ENCODE results near the gene ABCD1.

ABCD1 gene

GRCh38 chrX:153714256-153714655 is 10.4 kb upstream of the ABCD1 start:
- no peak for DNase-seq (ENCODE audit: insufficient read length, low spot score)
- TF ChIP-seq TAF1 (IDR thresholded peaks at IDR 0.05; ENCODE audit: low read depth, low read length) (no peak), PAX5 (IDR thresholded peaks at IDR 0.05; ENCODE audit: insufficient read depth, low read length, severe bottlenecking) (no peak), POLR2AphosphoS5 (IDR thresholded peaks at IDR 0.05; ENCODE audit: low read depth, low read length) (no peak), POLR2A (IDR thresholded peaks at IDR 0.05; ENCODE audit: low read depth, low read length) (no peak), SPI1 (IDR thresholded peaks at IDR 0.05; ENCODE audit: low read depth, low read length) (no peak), POU2F2 (IDR thresholded peaks at IDR 0.05; ENCODE audit: low read depth, low read length) (no peak)
- no peak for FAIRE-seq

GRCh38 chrX:153717445-153717844 is 7.2 kb upstream of the ABCD1 start:
- TF ChIP-seq POLR2AphosphoS5 (IDR thresholded peaks at IDR 0.05; ENCODE audit: low read depth, low read length), result no peak
- DNase-seq (ENCODE audit: insufficient read length, low spot score), result no peak
- FAIRE-seq, result no peak

- TF ChIP-seq TAF1 (IDR thresholded peaks at IDR 0.05; ENCODE audit: low read depth, low read length), result no peak
- TF ChIP-seq POLR2A (IDR thresholded peaks at IDR 0.05; ENCODE audit: low read depth, low read length), result no peak
- TF ChIP-seq PAX5 (IDR thresholded peaks at IDR 0.05; ENCODE audit: insufficient read depth, low read length, severe bottlenecking), result no peak
- TF ChIP-seq SPI1 (IDR thresholded peaks at IDR 0.05; ENCODE audit: low read depth, low read length), result no peak
- no peak for TF ChIP-seq POLR2AphosphoS5 (IDR thresholded peaks at IDR 0.05; ENCODE audit: low read depth, low read length)
- TF ChIP-seq POU2F2 (IDR thresholded peaks at IDR 0.05; ENCODE audit: low read depth, low read length), result no peak
- FAIRE-seq, result no peak
- no peak for DNase-seq (ENCODE audit: insufficient read length, low spot score)
Measured at GRCh38 chrX:153719238-153719637, 5.4 kb upstream of the ABCD1 start.

GRCh38 chrX:153719701-153720100 is 5.0 kb upstream of the ABCD1 start:
- TF ChIP-seq PAX5 (IDR thresholded peaks at IDR 0.05; ENCODE audit: insufficient read depth, low read length, severe bottlenecking) (no peak), POU2F2 (IDR thresholded peaks at IDR 0.05; ENCODE audit: low read depth, low read length) (no peak), SPI1 (IDR thresholded peaks at IDR 0.05; ENCODE audit: low read depth, low read length) (no peak), TAF1 (IDR thresholded peaks at IDR 0.05; ENCODE audit: low read depth, low read length) (no peak), POLR2AphosphoS5 (IDR thresholded peaks at IDR 0.05; ENCODE audit: low read depth, low read length) (no peak), POLR2A (IDR thresholded peaks at IDR 0.05; ENCODE audit: low read depth, low read length) (no peak)
- FAIRE-seq (no peak), DNase-seq (ENCODE audit: insufficient read length, low spot score) (no peak)

GRCh38 chrX:153722704-153723350 is 1.8 kb upstream of the ABCD1 start:
- DNase-seq (ENCODE audit: insufficient read length, low spot score) (no peak), FAIRE-seq (peak; percentile 52)
- no peak for TF ChIP-seq POU2F2 (IDR thresholded peaks at IDR 0.05; ENCODE audit: low read depth, low read length)
- TF ChIP-seq POLR2A (IDR thresholded peaks at IDR 0.05; ENCODE audit: low read depth, low read length), result no peak
- TF ChIP-seq SPI1 (IDR thresholded peaks at IDR 0.05; ENCODE audit: low read depth, low read length), result no peak
- no peak for TF ChIP-seq TAF1 (IDR thresholded peaks at IDR 0.05; ENCODE audit: low read depth, low read length)
- TF ChIP-seq PAX5 (IDR thresholded peaks at IDR 0.05; ENCODE audit: insufficient read depth, low read length, severe bottlenecking), result no peak
- no peak for TF ChIP-seq POLR2AphosphoS5 (IDR thresholded peaks at IDR 0.05; ENCODE audit: low read depth, low read length)

- TF ChIP-seq POU2F2 (IDR thresholded peaks at IDR 0.05; ENCODE audit: low read depth, low read length) (no peak), TAF1 (IDR thresholded peaks at IDR 0.05; ENCODE audit: low read depth, low read length) (no peak), PAX5 (IDR thresholded peaks at IDR 0.05; ENCODE audit: insufficient read depth, low read length, severe bottlenecking) (no peak), SPI1 (IDR thresholded peaks at IDR 0.05; ENCODE audit: low read depth, low read length) (no peak), POLR2A (IDR thresholded peaks at IDR 0.05; ENCODE audit: low read depth, low read length) (no peak), POLR2AphosphoS5 (IDR thresholded peaks at IDR 0.05; ENCODE audit: low read depth, low read length) (no peak)
- DNase-seq (ENCODE audit: insufficient read length, low spot score) (peak; percentile 54), FAIRE-seq (peak; percentile 79)
Measured at GRCh38 chrX:153723351-153724251, 1.1 kb upstream of the ABCD1 start.

- no peak for FAIRE-seq
- no peak for DNase-seq (ENCODE audit: insufficient read length, low spot score)
- TF ChIP-seq POLR2A (IDR thresholded peaks at IDR 0.05; ENCODE audit: low read depth, low read length) (no peak), TAF1 (IDR thresholded peaks at IDR 0.05; ENCODE audit: low read depth, low read length) (no peak), POLR2AphosphoS5 (IDR thresholded peaks at IDR 0.05; ENCODE audit: low read depth, low read length) (no peak)
Measured at GRCh38 chrX:153725039-153725831, 579 bp downstream of the ABCD1 start.

GRCh38 chrX:153725832-153726285 is 1.2 kb downstream of the ABCD1 start:
- FAIRE-seq (no peak), DNase-seq (ENCODE audit: insufficient read length, low spot score) (no peak)
- TF ChIP-seq PAX5 (IDR thresholded peaks at IDR 0.05; ENCODE audit: insufficient read depth, low read length, severe bottlenecking) (no peak), POLR2AphosphoS5 (IDR thresholded peaks at IDR 0.05; ENCODE audit: low read depth, low read length) (no peak), SPI1 (IDR thresholded peaks at IDR 0.05; ENCODE audit: low read depth, low read length) (no peak), POU2F2 (IDR thresholded peaks at IDR 0.05; ENCODE audit: low read depth, low read length) (no peak), TAF1 (IDR thresholded peaks at IDR 0.05; ENCODE audit: low read depth, low read length) (no peak), POLR2A (IDR thresholded peaks at IDR 0.05; ENCODE audit: low read depth, low read length) (no peak)

Measured in GM12891 (cell line).